GM19240 (cell line): ENCODE measurements around the gene CALM3.

Experiments
- DNase-seq: peaks from one replicate; pipeline ENCODE4 v3.0.0; 2011; ENCODE audit warnings: low spot score; ENCODE audit not compliant: insufficient read length

CALM3 gene

GRCh38 chr19:46635920-46636761 lies 35.0 kb downstream of the CALM3 start, which contains the start of gene GNG8:
TSS of gene GNG8 (minus strand) at chr19:46636202. CDS start at chr19:46634682, 1,520 bp downstream.
- no peak for DNase-seq

- DNase-seq = no peak
Measured at GRCh38 chr19:46637224-46637623, 36.1 kb downstream of the CALM3 start.

GRCh38 chr19:46639358-46640182 lies 38.4 kb downstream of the CALM3 start:
- DNase-seq = no peak

GRCh38 chr19:46640656-46641055 lies 39.5 kb downstream of the CALM3 start:
- DNase-seq = no peak

GRCh38 chr19:46644720-46645119 lies 43.6 kb downstream of the CALM3 start:
- DNase-seq = no peak

GRCh38 chr19:46646402-46646801 lies 45.3 kb downstream of the CALM3 start:
- DNase-seq = no peak

GRCh38 chr19:46648060-46648960 lies 47.2 kb downstream of the CALM3 start:
- no peak for DNase-seq

- DNase-seq = no peak
Measured at GRCh38 chr19:46648961-46649960, 48.1 kb downstream of the CALM3 start.

GRCh38 chr19:46650445-46650844 lies 49.3 kb downstream of the CALM3 start:
- DNase-seq = no peak

- DNase-seq = no peak
Measured at GRCh38 chr19:46654621-46655152, 53.6 kb downstream of the CALM3 start.

- DNase-seq = no peak
Measured at GRCh38 chr19:46656541-46656940, 55.4 kb downstream of the CALM3 start.

GRCh38 chr19:46659151-46660007 lies 58.2 kb downstream of the CALM3 start:
- DNase-seq = no peak

- DNase-seq = no peak
Measured at GRCh38 chr19:46660008-46660517, 58.9 kb downstream of the CALM3 start.
